ENCODE results near the gene CEMP1.

CEMP1 gene

GRCh38 chr16:2530629-2531318 lies 434 bp downstream of the CEMP1 start:
- no peak for DNase-seq
- Mint-ChIP-seq H3K4me3 (peak overlapping the region; percentile 91 to 97), H3K27ac (peak overlapping the region; percentile 99), H3K27me3 (no peaks in the 10 kb centered on the region), H3K4me1 (peaks cover 21 to 35% of the 10 kb centered on the region in 2 donors), H3K36me3 (peaks cover 19 to 25% of the 10 kb centered on the region in 2 donors), H3K9me3 (no peaks in the 10 kb centered on the region)
- ATAC-seq (replicated peaks) = no peak

GRCh38 chr16:2529961-2530628 lies 1.1 kb downstream of the CEMP1 start:
- peak overlapping the region; percentile 99 for H3K27ac Mint-ChIP-seq
- H3K4me3 Mint-ChIP-seq = peak overlapping the region in 1 of 2 donors; percentile 52
- ATAC-seq (replicated peaks) (no peak), DNase-seq (no peak)
- peaks cover 21 to 35% of the 10 kb centered on the region in 2 donors for H3K4me1 Mint-ChIP-seq
- peaks cover 20 to 26% of the 10 kb centered on the region in 2 donors for H3K36me3 Mint-ChIP-seq
- H3K27me3 Mint-ChIP-seq = no peaks in the 10 kb centered on the region
- no peaks in the 10 kb centered on the region for H3K9me3 Mint-ChIP-seq

GRCh38 chr16:2529061-2529931 lies 1.9 kb downstream of the CEMP1 start:
- Mint-ChIP-seq H3K27me3 (no peaks in the 10 kb centered on the region), H3K4me3 (no peak overlapping the region), H3K36me3 (peaks cover 26 to 34% of the 10 kb centered on the region in 2 donors), H3K4me1 (peaks cover 24 to 39% of the 10 kb centered on the region in 2 donors), H3K9me3 (no peaks in the 10 kb centered on the region), H3K27ac (peak overlapping the region; percentile 42)
- ATAC-seq (replicated peaks) (no peak), DNase-seq (no peak)

GRCh38 chr16:2528161-2529060 lies 2.8 kb downstream of the CEMP1 start:
- no peaks in the 10 kb centered on the region for H3K27me3 Mint-ChIP-seq
- peaks cover 29 to 48% of the 10 kb centered on the region in 2 donors for H3K4me1 Mint-ChIP-seq
- DNase-seq (no peak), ATAC-seq (replicated peaks) (no peak)
- no peaks in the 10 kb centered on the region for H3K9me3 Mint-ChIP-seq
- H3K4me3 Mint-ChIP-seq = no peak overlapping the region
- H3K36me3 Mint-ChIP-seq = peaks cover 33 to 43% of the 10 kb centered on the region in 2 donors
- no peak overlapping the region for H3K27ac Mint-ChIP-seq

- Mint-ChIP-seq H3K4me3 (no peak overlapping the region), H3K27me3 (no peaks in the 10 kb centered on the region), H3K36me3 (peaks cover 35 to 47% of the 10 kb centered on the region in 2 donors), H3K4me1 (peaks cover 29 to 51% of the 10 kb centered on the region in 2 donors), H3K27ac (no peak overlapping the region), H3K9me3 (no peaks in the 10 kb centered on the region)
- ATAC-seq (replicated peaks) (no peak), DNase-seq (no peak)
These were observed 3.5 kb downstream of the CEMP1 start for GRCh38 chr16:2527784-2528100.

- no peaks in the 10 kb centered on the region for H3K27me3 Mint-ChIP-seq
- peaks cover 35 to 47% of the 10 kb centered on the region in 2 donors for H3K36me3 Mint-ChIP-seq
- no peak for ATAC-seq (replicated peaks)
- peaks cover 24 to 45% of the 10 kb centered on the region in 2 donors for H3K4me1 Mint-ChIP-seq
- no peak for DNase-seq
- H3K4me3 Mint-ChIP-seq = peak overlapping the region in 1 of 2 donors; percentile 48
- no peaks in the 10 kb centered on the region for H3K9me3 Mint-ChIP-seq
- H3K27ac Mint-ChIP-seq = no peak overlapping the region
These were observed 4.0 kb downstream of the CEMP1 start for GRCh38 chr16:2527071-2527783.

GRCh38 chr16:2526135-2526534 lies 5.1 kb downstream of the CEMP1 start:
- H3K4me3 Mint-ChIP-seq = no peak overlapping the region
- no peaks in the 10 kb centered on the region for H3K9me3 Mint-ChIP-seq
- H3K36me3 Mint-ChIP-seq = peaks cover 38 to 50% of the 10 kb centered on the region in 2 donors
- no peak overlapping the region for H3K27ac Mint-ChIP-seq
- H3K27me3 Mint-ChIP-seq = no peaks in the 10 kb centered on the region
- H3K4me1 Mint-ChIP-seq = peaks cover 19 to 40% of the 10 kb centered on the region in 2 donors
- no peak for DNase-seq
- ATAC-seq (replicated peaks) = no peak

- ATAC-seq (replicated peaks) = no peak
- no peaks in the 10 kb centered on the region for H3K9me3 Mint-ChIP-seq
- no peaks in the 10 kb centered on the region for H3K27me3 Mint-ChIP-seq
- H3K4me3 Mint-ChIP-seq = no peak overlapping the region
- H3K36me3 Mint-ChIP-seq = peaks cover 43 to 52% of the 10 kb centered on the region in 2 donors
- no peak for DNase-seq
- H3K4me1 Mint-ChIP-seq = peaks cover 20 to 36% of the 10 kb centered on the region in 2 donors
- H3K27ac Mint-ChIP-seq = peak overlapping the region; percentile 40
These were observed 6.8 kb downstream of the CEMP1 start for GRCh38 chr16:2524339-2524938.

- DNase-seq (no peak), ATAC-seq (replicated peaks) (no peak)
- H3K27ac Mint-ChIP-seq = peak overlapping the region; percentile 65
These were observed 7.4 kb downstream of the CEMP1 start for GRCh38 chr16:2523801-2524231.

GRCh38 chr16:2520784-2521531 lies 10.2 kb downstream of the CEMP1 start:
- Mint-ChIP-seq H3K9me3 (no peaks in the 10 kb centered on the region), H3K27me3 (no peaks in the 10 kb centered on the region), H3K4me3 (peak overlapping the region; percentile 88 to 91), H3K4me1 (peaks cover 43 to 71% of the 10 kb centered on the region in 2 donors), H3K27ac (peak overlapping the region; percentile 96), H3K36me3 (peaks cover 37 to 58% of the 10 kb centered on the region in 2 donors)
- DNase-seq = peak; percentile 62
- ATAC-seq (replicated peaks) = peak; percentile 83 to 86

More at GRCh38 chr16:2523801-2524231, 7.4 kb downstream of the CEMP1 start:
- peaks cover 24 to 42% of the 10 kb centered on the region in 2 donors for H3K4me1 Mint-ChIP-seq
- H3K27me3 Mint-ChIP-seq = no peaks in the 10 kb centered on the region
- peaks cover 43 to 56% of the 10 kb centered on the region in 2 donors for H3K36me3 Mint-ChIP-seq
- H3K9me3 Mint-ChIP-seq = no peaks in the 10 kb centered on the region
- H3K4me3 Mint-ChIP-seq = no peak overlapping the region

- peaks cover 39 to 58% of the 10 kb centered on the region in 2 donors for H3K36me3 Mint-ChIP-seq
- H3K4me3 Mint-ChIP-seq = peak within 1 kb of the TSS; percentile 88 to 91
- no peaks in the 10 kb centered on the region for H3K9me3 Mint-ChIP-seq
- peaks cover 50 to 78% of the 10 kb centered on the region in 2 donors for H3K4me1 Mint-ChIP-seq
- peak; percentile 78 for DNase-seq
- ATAC-seq (replicated peaks) = peak; percentile 75 to 82
- no peaks in the 10 kb centered on the region for H3K27me3 Mint-ChIP-seq
- H3K27ac Mint-ChIP-seq = peak within 1 kb of the TSS; percentile 96
These were observed 11.0 kb downstream of the CEMP1 start, which contains the start of gene AMDHD2 for GRCh38 chr16:2520097-2520783. Gene AMDHD2 (plus strand): TSS chr16:2520371. CDS start chr16:2520459, 88 bp downstream.

- Mint-ChIP-seq H3K27ac (peak overlapping the region; percentile 92), H3K27me3 (no peaks in the 10 kb centered on the region), H3K9me3 (no peaks in the 10 kb centered on the region), H3K36me3 (peaks cover 39 to 56% of the 10 kb centered on the region in 2 donors), H3K4me1 (peaks cover 53 to 84% of the 10 kb centered on the region in 2 donors), H3K4me3 (peak overlapping the region; percentile 82 to 88)
- ATAC-seq (replicated peaks) = no peak
- DNase-seq = no peak
These were observed 11.5 kb downstream of the CEMP1 start for GRCh38 chr16:2519711-2520080.

Data from stimulated activated naive B cell treated with anti-CD40 and anti-IgM and Interleukin-4, amounts not matched to agents 10 μg/mL and 1 μg/mL and 100 μg/mL, for 72 hours (primary cell).